Neuronal stem cell (in vitro differentiated cells): ENCODE results near the gene DVL2.

ENCODE experiments used
- DNase-seq: peaks from one replicate; pipeline ENCODE4 v3.0.0-alpha.2; 2013; ENCODE audit warnings: low spot score
- H2AFZ ChIP-seq: one replicate; pipeline ENCODE4 v1.6.1; 2013; ENCODE audit warnings: mild to moderate bottlenecking, low read length, inconsistent platforms
- H2AK5ac ChIP-seq: 2 replicates; pipeline ENCODE4 v1.6.1; 2013; ENCODE audit warnings: low read depth, mild to moderate bottlenecking, inconsistent platforms, low read length, moderate library complexity, mixed read lengths
- H2BK120ac ChIP-seq: 2 replicates; pipeline ENCODE4 v1.6.1; 2013; ENCODE audit warnings: low read depth, mild to moderate bottlenecking, inconsistent platforms, low read length, moderate library complexity, mixed read lengths
- H2BK12ac ChIP-seq: one replicate; pipeline ENCODE4 v1.6.1; 2013; ENCODE audit warnings: low read length, inconsistent platforms
- H2BK15ac ChIP-seq: 2 replicates; pipeline ENCODE4 v1.6.1; 2013; ENCODE audit warnings: mild to moderate bottlenecking, low read length, inconsistent platforms, mixed read lengths
- H2BK5ac ChIP-seq: one replicate; pipeline ENCODE4 v1.6.1; 2013; ENCODE audit warnings: inconsistent platforms, mild to moderate bottlenecking, low read length, moderate library complexity
- H3K14ac ChIP-seq: one replicate; pipeline ENCODE4 v1.6.1; 2013; ENCODE audit warnings: low read length, inconsistent platforms
- H3K18ac ChIP-seq: 2 replicates; pipeline ENCODE4 v1.6.1; 2013; ENCODE audit warnings: low read length, inconsistent platforms
- H3K23ac ChIP-seq: 2 replicates; pipeline ENCODE4 v1.6.1; 2013; ENCODE audit warnings: low read depth, mild to moderate bottlenecking, mixed read lengths, low read length, inconsistent platforms; ENCODE audit not compliant: poor library complexity
- H3K27ac ChIP-seq: replicated peaks from 3 replicates; pipeline ENCODE4 v1.5.1; 2013; ENCODE audit warnings: low read length, inconsistent platforms
- H3K27me3 ChIP-seq, 3 experiments: 2 replicates each; pipeline ENCODE4 v1.6.1; 2013; ENCODE audit warnings: low read length in 3 of 3, mild to moderate bottlenecking in 2 of 3, inconsistent platforms in 1 of 3, low read depth in 1 of 3, mixed read lengths in 1 of 3, moderate library complexity in 1 of 3; ENCODE audit not compliant: control insufficient read depth in 3 of 3, insufficient read depth in 3 of 3
- H3K36me3 ChIP-seq, 2 donors: replicated peaks in 1 of 2; 2 replicates each; pipeline ENCODE4 v1.6.1; 2013; ENCODE audit warnings: low read length in 2 of 2; ENCODE audit not compliant: control insufficient read depth in 2 of 2, insufficient read depth in 2 of 2
- H3K4ac ChIP-seq: 2 replicates; pipeline ENCODE4 v1.6.1; 2013; ENCODE audit warnings: inconsistent platforms, mild to moderate bottlenecking, low read length, moderate library complexity
- H3K4me1 ChIP-seq, 2 donors: 1 replicate in 1 of 2; 2 replicates in 1 of 2; pipeline ENCODE4 v1.6.1; 2013; ENCODE audit warnings: low read length in 2 of 2, low read depth in 1 of 2; ENCODE audit not compliant: control insufficient read depth in 2 of 2, insufficient read depth in 1 of 2
- H3K4me2 ChIP-seq: one replicate; pipeline ENCODE4 v1.6.1; 2013; ENCODE audit warnings: mild to moderate bottlenecking, low read length, inconsistent platforms; ENCODE audit not compliant: insufficient read depth, poor library complexity, severe bottlenecking
- H3K4me3 ChIP-seq, 2 donors: 2 replicates each; pipeline ENCODE4 v1.5.1; 2013; ENCODE audit warnings: low read length in 2 of 2, mild to moderate bottlenecking in 2 of 2, inconsistent platforms in 1 of 2, moderate library complexity in 1 of 2
- H3K79me1 ChIP-seq: one replicate; pipeline ENCODE4 v1.6.1; 2013; ENCODE audit warnings: low read depth, mild to moderate bottlenecking, inconsistent platforms, low read length, moderate library complexity
- H3K9ac ChIP-seq: one replicate; pipeline ENCODE4 v1.6.1; 2013; ENCODE audit warnings: mild to moderate bottlenecking, low read depth, low read length, inconsistent platforms; ENCODE audit not compliant: poor library complexity
- H3K9me3 ChIP-seq, 2 donors: replicated peaks in 1 of 2; 2 replicates each; pipeline versions ENCODE3 to v1.6.1; 2013; ENCODE audit warnings: low read length in 2 of 2, mild to moderate bottlenecking in 2 of 2, inconsistent platforms in 1 of 2, low read depth in 1 of 2, mixed read lengths in 1 of 2, moderate library complexity in 1 of 2; ENCODE audit not compliant: control insufficient read depth in 2 of 2, insufficient read depth in 1 of 2
- H4K8ac ChIP-seq: one replicate; pipeline ENCODE4 v1.6.1; 2013; ENCODE audit warnings: low read depth, mild to moderate bottlenecking, inconsistent platforms, low read length, moderate library complexity
- H4K91ac ChIP-seq: one replicate; pipeline ENCODE4 v1.6.1; 2013; ENCODE audit warnings: low read length, low read depth, mild to moderate bottlenecking, inconsistent platforms; ENCODE audit not compliant: poor library complexity
- WGBS, 2 donors: extraction: QIAGEN DNeasy Blood & Tissue Kit; methylation state at CpG; one replicate each; pipeline ENCODE4 v1.1.7; 2013; ENCODE audit warnings: missing lambda C conversion rate in 2 of 2, mixed read lengths in 1 of 2; ENCODE audit not compliant: insufficient read length in 2 of 2, insufficient replicate concordance in 1 of 2; ENCODE audit errors: extremely low coverage in 2 of 2; 5-methylcytosine and 5-hydroxymethylcytosine counted together

Gene DVL2

GRCh38 chr17:7254511-7254910 lies 20.2 kb upstream of the DVL2 start:
- peak overlapping the region; percentile 22 for H3K23ac ChIP-seq
- H3K4me1 ChIP-seq, result peaks cover 11 to 13% of the 10 kb centered on the region in 2 donors
- no peak overlapping the region for H3K4me3 ChIP-seq
- no peak overlapping the region for H2BK5ac ChIP-seq
- H3K9me3 ChIP-seq, result no peaks in the 10 kb centered on the region
- H4K91ac ChIP-seq, result no peak overlapping the region
- H2BK120ac ChIP-seq, result no peak overlapping the region
- H3K79me1 ChIP-seq, result peaks cover 9% of the 10 kb centered on the region
- no peak overlapping the region for H3K4me2 ChIP-seq
- no CpG with 5 or more reads among the region's 4 CpGs for WGBS, 2 donors
- H3K27me3 ChIP-seq, result no peaks in the 10 kb centered on the region
- H3K9ac ChIP-seq, result no peak overlapping the region
- H4K8ac ChIP-seq, result no peak overlapping the region
- H3K36me3 ChIP-seq, result peaks cover 25 to 60% of the 10 kb centered on the region in 2 donors
- no peak overlapping the region for H2BK12ac ChIP-seq
- no peak overlapping the region for H3K14ac ChIP-seq
- no peak overlapping the region for H2BK15ac ChIP-seq
- no peak overlapping the region for H2AK5ac ChIP-seq
- H3K18ac ChIP-seq, result no peak overlapping the region
- H3K27ac ChIP-seq, result no peak overlapping the region
- DNase-seq, result no peak
- no peak overlapping the region for H2AFZ ChIP-seq
- no peak overlapping the region for H3K4ac ChIP-seq

DNA sequence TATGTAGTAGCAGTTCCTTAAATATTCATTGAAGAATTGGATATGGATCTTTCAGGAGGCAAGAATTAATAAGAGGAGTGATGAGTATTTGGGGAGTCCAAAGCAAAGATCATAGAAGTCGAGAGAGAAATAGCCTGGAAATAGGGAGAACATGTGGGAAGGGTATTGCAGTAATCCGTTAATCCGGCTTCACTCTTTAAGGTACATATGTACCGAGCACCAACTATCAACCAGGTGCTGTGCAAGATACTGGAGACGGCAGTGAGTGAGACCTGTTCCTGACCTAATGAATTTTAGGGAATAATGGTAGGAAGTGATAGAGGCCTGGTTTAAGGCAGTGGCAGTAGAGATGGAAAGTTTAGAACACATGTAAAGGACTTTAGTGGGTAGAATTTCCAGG lies 18.8 kb upstream of the DVL2 start:
- H3K9me3 ChIP-seq, result no peaks in the 10 kb centered on the region
- H3K27ac ChIP-seq, result no peak overlapping the region
- H3K4me2 ChIP-seq, result peak overlapping the region; percentile 83
- no peak overlapping the region for H2BK12ac ChIP-seq
- H3K4me3 ChIP-seq, result peak overlapping the region in 1 of 2 donors; percentile 64
- no peak overlapping the region for H2AFZ ChIP-seq
- peaks cover 11 to 13% of the 10 kb centered on the region in 2 donors for H3K4me1 ChIP-seq
- H4K91ac ChIP-seq, result no peak overlapping the region
- peaks cover 14 to 52% of the 10 kb centered on the region in 2 donors for H3K36me3 ChIP-seq
- WGBS, 2 donors, result no CpG with 5 or more reads among the region's 5 CpGs
- H2BK15ac ChIP-seq, result no peak overlapping the region
- no peak overlapping the region for H3K14ac ChIP-seq
- peaks cover 16% of the 10 kb centered on the region for H3K79me1 ChIP-seq
- H2BK5ac ChIP-seq, result no peak overlapping the region
- H3K27me3 ChIP-seq, result no peaks in the 10 kb centered on the region
- H3K4ac ChIP-seq, result no peak overlapping the region
- H4K8ac ChIP-seq, result no peak overlapping the region
- no peak overlapping the region for H2BK120ac ChIP-seq
- no peak overlapping the region for H3K23ac ChIP-seq
- H3K18ac ChIP-seq, result no peak overlapping the region
- no peak for DNase-seq
- H3K9ac ChIP-seq, result no peak overlapping the region
- H2AK5ac ChIP-seq, result no peak overlapping the region

DNA sequence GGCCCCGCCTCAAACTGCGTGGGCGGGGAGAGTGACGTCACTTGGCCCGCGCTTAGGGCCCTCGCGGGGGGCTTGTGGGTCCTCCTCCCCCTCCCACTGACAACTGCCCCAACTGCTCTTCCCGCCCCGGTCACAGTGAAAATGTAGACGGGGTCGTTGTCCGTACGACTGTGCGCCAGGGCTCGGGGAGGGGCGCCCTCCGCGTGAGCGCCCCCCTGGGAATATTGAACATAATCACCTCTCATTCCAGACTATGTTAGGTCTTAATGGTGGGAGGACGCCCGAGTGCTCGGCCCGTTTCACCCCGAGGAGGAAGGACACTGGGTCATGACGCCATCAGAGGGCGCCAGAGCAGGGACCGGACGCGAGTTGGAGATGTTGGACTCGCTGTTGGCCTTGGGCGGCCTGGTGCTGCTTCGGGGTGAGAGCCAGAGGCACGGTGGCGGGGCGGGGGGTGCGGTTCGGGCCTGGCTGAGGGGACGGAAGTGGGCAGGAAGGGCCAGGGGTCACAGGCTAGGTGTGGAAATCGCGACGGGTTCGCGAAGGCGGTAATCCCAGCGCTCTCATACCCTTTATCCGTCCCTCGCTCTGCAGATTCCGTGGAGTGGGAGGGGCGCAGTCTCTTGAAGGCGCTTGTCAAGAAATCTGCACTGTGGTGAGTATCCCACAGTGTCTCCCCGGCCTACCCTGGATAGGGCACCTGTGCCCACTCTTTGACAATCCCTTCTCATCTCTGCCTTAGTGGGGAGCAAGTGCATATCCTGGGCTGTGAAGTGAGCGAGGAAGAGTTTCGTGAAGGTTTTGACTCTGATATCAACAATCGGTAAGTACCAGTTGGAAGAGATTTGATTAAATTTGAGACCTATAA lies 18.1 kb upstream of the DVL2 start, which contains the start of gene ELP5:
Gene ELP5, plus strand, starts transcription at position 40 of the 868 bp plus-strand sequence. Its CDS starts 336 bp downstream, at position 376.
- Histone ChIP-seq H2BK15ac (peak within 1 kb of the TSS; percentile 3), H3K27ac (peak within 1 kb of the TSS; percentile 99)
- WGBS, 2 donors, result no CpG with 5 or more reads among the region's 55 CpGs

GRCh38 chr17:7251661-7252175 lies 17.4 kb upstream of the DVL2 start, which contains the start of gene CTDNEP1:
TSS of gene CTDNEP1 (minus strand) at chr17:7251734. CDS start at chr17:7251296, 438 bp downstream.
- H3K36me3 ChIP-seq, result peaks cover 14 to 52% of the 10 kb centered on the region in 2 donors
- DNase-seq, result no peak
- peak within 1 kb of the TSS; percentile 99 for H3K27ac ChIP-seq
- peak within 1 kb of the TSS; percentile 3 for H2BK15ac ChIP-seq
- H2BK120ac ChIP-seq, result no peak within 1 kb of the TSS
- no peak within 1 kb of the TSS for H3K4ac ChIP-seq
- H3K4me3 ChIP-seq, result peak within 1 kb of the TSS; percentile 64 to 85
- peak within 1 kb of the TSS; percentile 90 for H2AFZ ChIP-seq
- H3K4me1 ChIP-seq, result peaks cover 11 to 13% of the 10 kb centered on the region in 2 donors
- H2BK12ac ChIP-seq, result no peak within 1 kb of the TSS
- H3K23ac ChIP-seq, result peak within 1 kb of the TSS; percentile 94
- H3K9me3 ChIP-seq, result no peaks in the 10 kb centered on the region
- peak within 1 kb of the TSS; percentile 99 for H3K18ac ChIP-seq
- H2BK5ac ChIP-seq, result peak within 1 kb of the TSS; percentile 90
- peak within 1 kb of the TSS; percentile 97 for H3K9ac ChIP-seq
- H3K4me2 ChIP-seq, result peak within 1 kb of the TSS; percentile 92
- H3K27me3 ChIP-seq, result no peaks in the 10 kb centered on the region
- no peak within 1 kb of the TSS for H4K8ac ChIP-seq
- peaks cover 17% of the 10 kb centered on the region for H3K79me1 ChIP-seq
- no CpG with 5 or more reads among the region's 41 CpGs for WGBS, 2 donors
- no peak within 1 kb of the TSS for H4K91ac ChIP-seq
- no peak within 1 kb of the TSS for H3K14ac ChIP-seq
- H2AK5ac ChIP-seq, result peak within 1 kb of the TSS; percentile 4

More for the DNA sequence above, 18.1 kb upstream of the DVL2 start, which contains the start of gene ELP5:
- Histone ChIP-seq H3K23ac (peak within 1 kb of the TSS; percentile 94), H2BK12ac (no peak within 1 kb of the TSS), H3K14ac (no peak within 1 kb of the TSS), H3K4me1 (peaks cover 11 to 13% of the 10 kb centered on the region in 2 donors), H3K4me2 (peak within 1 kb of the TSS; percentile 92), H3K9ac (peak within 1 kb of the TSS; percentile 97), H2BK120ac (no peak within 1 kb of the TSS), H2BK5ac (peak within 1 kb of the TSS; percentile 90), H3K36me3 (peaks cover 13 to 51% of the 10 kb centered on the region in 2 donors), H3K4ac (no peak within 1 kb of the TSS), H3K79me1 (peaks cover 16% of the 10 kb centered on the region), H4K8ac (no peak within 1 kb of the TSS), H4K91ac (no peak within 1 kb of the TSS), H3K18ac (peak within 1 kb of the TSS; percentile 99), H2AFZ (peak within 1 kb of the TSS; percentile 90), H3K27me3 (no peaks in the 10 kb centered on the region), H3K4me3 (peak within 1 kb of the TSS; percentile 64 to 85), H2AK5ac (peak within 1 kb of the TSS; percentile 4), H3K9me3 (no peaks in the 10 kb centered on the region)
- peak; percentile 99 for DNase-seq
